HG02970 (cell line): Measurements from ENCODE around the gene STK17A.
"Not testable (repeated sequence)": the region's sequence is repeated elsewhere in the genome, so short reads cannot be mapped to it uniquely, and the experiment has no call there.

ENCODE experiments used
- ATAC-seq: cut with Tn5 transposase; IDR thresholded peaks from one replicate; pipeline ENCODE4 v1.9.1; 2021; ENCODE audit warnings: mild to moderate bottlenecking, moderate library complexity, moderate number of reproducible peaks; ENCODE audit not compliant: unreplicated experiment, low FRiP score

The STK17A gene

GRCh38 chr7:43653466-43653865 lies 70.6 kb downstream of the STK17A start:
- no peak for ATAC-seq

GRCh38 chr7:43653891-43654504 lies 71.1 kb downstream of the STK17A start:
- ATAC-seq: no peak

GRCh38 chr7:43655584-43655983 lies 72.7 kb downstream of the STK17A start:
- no peak for ATAC-seq

- no peak for ATAC-seq
Measured at GRCh38 chr7:43656997-43657396, 74.1 kb downstream of the STK17A start.

- ATAC-seq: no peak
Measured at GRCh38 chr7:43658718-43659548, 76.0 kb downstream of the STK17A start.

- ATAC-seq: no peak
Measured at GRCh38 chr7:43659549-43659896, 76.6 kb downstream of the STK17A start.

GRCh38 chr7:43660141-43660540 lies 77.2 kb downstream of the STK17A start:
- ATAC-seq: no peak

GRCh38 chr7:43664681-43665080 lies 81.8 kb downstream of the STK17A start:
- no peak for ATAC-seq

- no peak for ATAC-seq
Measured at GRCh38 chr7:43666938-43667337, 84.0 kb downstream of the STK17A start.

- no peak for ATAC-seq
Measured at GRCh38 chr7:43668035-43668434, 85.1 kb downstream of the STK17A start.

GRCh38 chr7:43669286-43670081 lies 86.6 kb downstream of the STK17A start:
- ATAC-seq: no peak

- no peak for ATAC-seq
Measured at GRCh38 chr7:43671521-43671920, 88.6 kb downstream of the STK17A start.

GRCh38 chr7:43673243-43673976 lies 90.5 kb downstream of the STK17A start:
- not testable (repeated sequence) for ATAC-seq

GRCh38 chr7:43674559-43675436 lies 91.9 kb downstream of the STK17A start:
- ATAC-seq: no peak
